Caco-2 (cell line): Measurements from ENCODE around the gene RAB29. TPM values are rescaled to one million over a fixed set of nuclear protein-coding genes. Genes with fewer than 3 reads are reported as not detected.

Experiments
- BruUV-seq: library from RNA; stranded (reverse); fragments of 400-500 nt; replicated peaks from 2 replicates; lab custom pipeline; 2021; lab: Mats Ljungman, UMichigan
- CTCF ChIA-PET: fragments of 300-600 bp; sonication (Branson Sonifier 250); formaldehyde crosslinking; loops from one replicate; lab custom pipeline; 2022; ENCODE audit warnings: antibody characterized with exemption; lab: Charles Lee
- POLR2A ChIA-PET: fragments of 300-600 bp; sonication (Branson Sonifier 250); formaldehyde crosslinking; loops from one replicate; lab custom pipeline; 2022; ENCODE audit warnings: antibody characterized with exemption; lab: Charles Lee
- DNase-seq, 2 experiments: peaks; one replicate each; pipeline versions ENCODE4 v3.0.0 to v3.0.0-alpha.2; 2020 to 2022
- H3K27me3 ChIP-seq: replicated peaks from 2 replicates; pipeline ENCODE4 v1.6.0; 2011; ENCODE audit warnings: low read length; ENCODE audit not compliant: control insufficient read depth, insufficient read depth
- H3K36me3 ChIP-seq: 2 replicates; pipeline ENCODE4 v1.5.1; 2011; ENCODE audit warnings: low read length; ENCODE audit not compliant: control insufficient read depth, insufficient read depth
- H3K4me1 ChIP-seq: fragments of 250-450 bp; sonication (Bioruptor Pico); 2 replicates; pipeline ENCODE4 v1.5.1; 2020; ENCODE audit warnings: mild to moderate bottlenecking
- H3K4me3 ChIP-seq: 2 replicates; pipeline ENCODE4 v1.5.1; 2011; ENCODE audit warnings: low read depth, mild to moderate bottlenecking, control low read depth, low read length
- H3K9me3 ChIP-seq: fragments of 250-450 bp; sonication (Bioruptor Pico); 2 replicates; pipeline ENCODE4 v1.5.1; 2020; ENCODE audit warnings: mild to moderate bottlenecking, moderate library complexity
- H3K27ac Mint-ChIP-seq: one replicate; pipeline ENCODE4 v1.8.0; 2022; ENCODE audit warnings: mixed read lengths; ENCODE audit not compliant: unreplicated experiment
- H3K27me3 Mint-ChIP-seq: one replicate; pipeline ENCODE4 v1.8.0; 2022; ENCODE audit warnings: mixed read lengths; ENCODE audit not compliant: insufficient read depth, unreplicated experiment
- H3K36me3 Mint-ChIP-seq: one replicate; pipeline ENCODE4 v1.8.0; 2022; ENCODE audit warnings: mild to moderate bottlenecking, mixed read lengths; ENCODE audit not compliant: insufficient read depth, unreplicated experiment
- H3K4me1 Mint-ChIP-seq: one replicate; pipeline ENCODE4 v1.8.0; 2022; ENCODE audit warnings: low read depth, mixed read lengths; ENCODE audit not compliant: unreplicated experiment
- H3K4me3 Mint-ChIP-seq: one replicate; pipeline ENCODE4 v1.8.0; 2022; ENCODE audit warnings: mild to moderate bottlenecking, moderate library complexity, mixed read lengths; ENCODE audit not compliant: unreplicated experiment
- H3K9me3 Mint-ChIP-seq: one replicate; pipeline ENCODE4 v1.8.0; 2022; ENCODE audit warnings: mixed read lengths; ENCODE audit not compliant: unreplicated experiment
- CTCF ChIP-seq, 2 experiments: fragments of 200-600 bp in 1 of 2; IDR thresholded peaks; 1 replicate in 1 of 2; 2 replicates in 1 of 2; pipeline versions ENCODE4 v1.5.1 to v1.8.0; 2011 to 2022; ENCODE audit warnings: antibody characterized with exemption in 1 of 2, control low read depth in 1 of 2, inconsistent platforms in 1 of 2, low read depth in 1 of 2, low read length in 1 of 2, mild to moderate bottlenecking in 1 of 2, moderate library complexity in 1 of 2; ENCODE audit not compliant: insufficient read depth in 1 of 2, severe bottlenecking in 1 of 2, unreplicated experiment in 1 of 2
- intact Hi-C: fragments of 100-400 bp; cut with micrococcal nuclease; formaldehyde crosslinking; loops from one replicate; pipeline ENCODE4 v1.10.0; 2022; ENCODE audit not compliant: unreplicated experiment
- total RNA-seq: library from RNA; stranded (reverse); gene quantifications from 2 replicates; pipeline ENCODE4 v1.2.3, GENCODE V29; 2022

Gene RAB29
- total RNA-seq, 1 experiment from 2014 or later: 11.0 TPM

- Histone ChIP-seq H3K36me3 (no peaks in the 10 kb centered on the region), H3K4me1 (no peaks in the 10 kb centered on the region), H3K27me3 (no peaks in the 10 kb centered on the region), H3K4me3 (no peak overlapping the region), H3K9me3 (no peaks in the 10 kb centered on the region)
- ChIA-PET CTCF (no interaction called here), POLR2A (no interaction called here)
- no TSS peak for BruUV-seq
- Mint-ChIP-seq H3K9me3 (no peaks in the 10 kb centered on the region), H3K4me3 (no peak overlapping the region), H3K27ac (no peak overlapping the region), H3K36me3 (no peaks in the 10 kb centered on the region), H3K27me3 (no peaks in the 10 kb centered on the region), H3K4me1 (no peaks in the 10 kb centered on the region)
- TF ChIP-seq CTCF (IDR thresholded peaks at IDR 0.05; ENCODE audit: insufficient read depth in 1 of 2, low read depth in 1 of 2, low read length in 1 of 2, severe bottlenecking in 1 of 2, unreplicated experiment in 1 of 2): no peak
- intact Hi-C loops: no loop called here
- DNase-seq: no peak
These were observed 28.7 kb upstream of the RAB29 start for GRCh38 chr1:205803986-205804385.

GRCh38 chr1:205802060-205802459 is 26.8 kb upstream of the RAB29 start:
- H3K27ac Mint-ChIP-seq: no peak overlapping the region
- intact Hi-C loops: no loop called here
- no peaks in the 10 kb centered on the region for H3K4me1 Mint-ChIP-seq
- H3K9me3 Mint-ChIP-seq: no peaks in the 10 kb centered on the region
- Histone ChIP-seq H3K36me3 (no peaks in the 10 kb centered on the region), H3K4me1 (no peaks in the 10 kb centered on the region), H3K4me3 (no peak overlapping the region), H3K27me3 (no peaks in the 10 kb centered on the region), H3K9me3 (no peaks in the 10 kb centered on the region)
- POLR2A ChIA-PET: no interaction called here
- DNase-seq: no peak
- H3K4me3 Mint-ChIP-seq: no peak overlapping the region
- BruUV-seq: no TSS peak
- CTCF ChIA-PET: no interaction called here
- no peak for TF ChIP-seq CTCF (IDR thresholded peaks at IDR 0.05; ENCODE audit: insufficient read depth in 1 of 2, low read depth in 1 of 2, low read length in 1 of 2, severe bottlenecking in 1 of 2, unreplicated experiment in 1 of 2)
- H3K27me3 Mint-ChIP-seq: no peaks in the 10 kb centered on the region
- no peaks in the 10 kb centered on the region for H3K36me3 Mint-ChIP-seq

- Mint-ChIP-seq H3K27me3 (no peaks in the 10 kb centered on the region), H3K27ac (no peak overlapping the region), H3K9me3 (no peaks in the 10 kb centered on the region), H3K36me3 (no peaks in the 10 kb centered on the region), H3K4me3 (no peak overlapping the region), H3K4me1 (no peaks in the 10 kb centered on the region)
- Histone ChIP-seq H3K9me3 (no peaks in the 10 kb centered on the region), H3K4me3 (no peak overlapping the region), H3K4me1 (no peaks in the 10 kb centered on the region), H3K27me3 (no peaks in the 10 kb centered on the region), H3K36me3 (no peaks in the 10 kb centered on the region)
- ChIA-PET POLR2A (no interaction called here), CTCF (no interaction called here)
- TF ChIP-seq CTCF (IDR thresholded peaks at IDR 0.05; ENCODE audit: insufficient read depth in 1 of 2, low read depth in 1 of 2, low read length in 1 of 2, severe bottlenecking in 1 of 2, unreplicated experiment in 1 of 2): no peak
- DNase-seq: no peak
- intact Hi-C loops: no loop called here
- no TSS peak for BruUV-seq
These were observed 25.9 kb upstream of the RAB29 start for GRCh38 chr1:205800981-205801703.
